ENCODE measurements around the gene SDK2.
A peak's percentile ranks its signal among the peaks of the same experiment; 100 is the strongest.

Gene SDK2

GRCh38 chr17:73562896-73563295, 81.3 kb downstream of the SDK2 start:
- Histone ChIP-seq H3K4me1 (ENCODE audit: control insufficient read depth, insufficient read depth, low read length) (no peaks in the 10 kb centered on the region), H3K36me3 (ENCODE audit: control insufficient read depth in 2 of 2, insufficient read depth in 1 of 2, low read length in 2 of 2) (no peaks in the 10 kb centered on the region), H3K27ac (ENCODE audit: extremely low read depth, low read depth, low read length) (no peak overlapping the region), H3K9me3 (ENCODE audit: control insufficient read depth, insufficient read depth, low read depth, low read length) (no peaks in the 10 kb centered on the region), H3K4me3 (ENCODE audit: low read depth, low read length) (no peak overlapping the region)
- TF ChIP-seq ZSCAN5A (tag by site-specific recombination; IDR thresholded peaks at IDR 0.05) = no peak
- TF ChIP-seq ZNF280D (tag by site-specific recombination; IDR thresholded peaks at IDR 0.05) = no peak
- no peak for TF ChIP-seq GLI4 (tag by site-specific recombination; IDR thresholded peaks at IDR 0.05)
- TF ChIP-seq IKZF3 (tag by site-specific recombination; IDR thresholded peaks at IDR 0.05) = no peak
- no peak for TF ChIP-seq ZNF510 (tag by site-specific recombination; IDR thresholded peaks at IDR 0.05; ENCODE audit: insufficient replicate concordance)
- TF ChIP-seq ZNF26 (tag by site-specific recombination; IDR thresholded peaks at IDR 0.05) = no peak
- no peak for TF ChIP-seq ZNF600 (tag by site-specific recombination; IDR thresholded peaks at IDR 0.05)
- no peak for TF ChIP-seq ZNF202 (tag by site-specific recombination; IDR thresholded peaks at IDR 0.05; ENCODE audit: borderline replicate concordance)
- TF ChIP-seq ZNF174 (tag by site-specific recombination; IDR thresholded peaks at IDR 0.05) = no peak
- no peak for TF ChIP-seq YY2 (tag by site-specific recombination; IDR thresholded peaks at IDR 0.05)
- no peak for TF ChIP-seq ZNF624 (tag by site-specific recombination; IDR thresholded peaks at IDR 0.05)
- no peak for TF ChIP-seq ZNF311 (tag by site-specific recombination; IDR thresholded peaks at IDR 0.05; ENCODE audit: borderline replicate concordance)
- TF ChIP-seq ZNF488 (tag by site-specific recombination; IDR thresholded peaks at IDR 0.05) = no peak
- ChIA-PET POLR2A (no interaction called here), CTCF (interaction anchor here (0.6 to 0.9 kb wide), 2 partner anchors 44 to 885 kb away, joined by 3 to 4 read pairs; no protein-coding TSS in a partner anchor)

GRCh38 chr17:73561111-73561510, 83.1 kb downstream of the SDK2 start:
- no peak overlapping the region for H3K4me3 ChIP-seq (ENCODE audit: low read depth, low read length)
- H3K36me3 ChIP-seq (ENCODE audit: control insufficient read depth in 2 of 2, insufficient read depth in 1 of 2, low read length in 2 of 2) = no peaks in the 10 kb centered on the region
- H3K27ac ChIP-seq (ENCODE audit: extremely low read depth, low read depth, low read length) = no peak overlapping the region
- no peak for TF ChIP-seq ZNF645 (tag by site-specific recombination; IDR thresholded peaks at IDR 0.05)
- peak; percentile 85 for TF ChIP-seq ZFHX2 (tag by site-specific recombination; conservative IDR thresholded peaks at IDR 0.05)
- TF ChIP-seq ZNF48 (tag by site-specific recombination; IDR thresholded peaks at IDR 0.05) = no peak
- TF ChIP-seq ZNF140 (tag by site-specific recombination; IDR thresholded peaks at IDR 0.05) = no peak
- no peak for TF ChIP-seq ZNF391 (tag by site-specific recombination; IDR thresholded peaks at IDR 0.05; ENCODE audit: borderline replicate concordance, low read depth)
- TF ChIP-seq EGR2 (tag by site-specific recombination; IDR thresholded peaks at IDR 0.05; ENCODE audit: low read depth) = peak; percentile 77
- no peak for TF ChIP-seq ZBTB8A (tag by site-specific recombination; IDR thresholded peaks at IDR 0.05)
- no peak for TF ChIP-seq ZNF354C (tag by site-specific recombination; IDR thresholded peaks at IDR 0.05; ENCODE audit: borderline replicate concordance, low read depth)
- TF ChIP-seq ZNF558 (tag by site-specific recombination; IDR thresholded peaks at IDR 0.05) = no peak
- TF ChIP-seq ZNF473 (tag by site-specific recombination; IDR thresholded peaks at IDR 0.05) = no peak
- no peaks in the 10 kb centered on the region for H3K9me3 ChIP-seq (ENCODE audit: control insufficient read depth, insufficient read depth, low read depth, low read length)
- ChIA-PET CTCF (interaction anchor here (0.6 kb wide), 1 partner anchor 20 kb away, joined by 4 read pairs; no protein-coding TSS in a partner anchor), POLR2A (no interaction called here)
- H3K4me1 ChIP-seq (ENCODE audit: control insufficient read depth, insufficient read depth, low read length) = no peaks in the 10 kb centered on the region
